HG02973 (cell line): Measurements from ENCODE around the gene LCE3C.
"Not testable (repeated sequence)": the region's sequence is repeated elsewhere in the genome, so short reads cannot be mapped to it uniquely, and the experiment has no call there.

ENCODE experiments used
- ATAC-seq: cut with Tn5 transposase; IDR thresholded peaks from one replicate; pipeline ENCODE4 v1.9.1; 2021; ENCODE audit warnings: moderate library complexity; ENCODE audit not compliant: unreplicated experiment

Gene LCE3C, protein sequence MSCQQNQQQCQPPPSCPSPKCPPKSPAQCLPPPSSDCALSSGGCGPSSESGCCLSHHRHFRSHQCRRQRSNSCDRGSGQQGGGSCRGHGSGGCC

DNA sequence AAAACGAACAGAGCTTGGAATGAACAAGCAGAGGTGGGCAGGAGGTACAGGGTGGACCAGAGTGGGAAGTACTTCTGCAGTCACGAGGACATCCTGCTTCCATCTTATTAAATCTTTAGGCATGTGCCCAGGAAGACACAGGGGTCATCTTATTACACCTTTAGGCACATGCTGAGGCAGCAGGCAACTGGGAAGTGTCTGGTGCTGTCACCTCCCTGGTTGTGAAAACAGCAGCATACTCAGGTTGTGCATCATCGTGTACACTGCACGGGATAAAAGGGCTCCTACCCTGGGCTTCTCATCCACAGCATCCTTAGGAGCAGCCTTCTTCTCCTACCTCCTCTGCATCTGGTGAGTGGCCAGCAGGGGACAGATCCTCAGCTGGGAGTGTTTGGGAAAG lies at the start of gene LCE3C:
TSS of gene LCE3C (plus strand) at position 301 of the 400 bp plus-strand sequence. CDS start 498 bp downstream, outside the sequence.
- ATAC-seq = no peak

DNA sequence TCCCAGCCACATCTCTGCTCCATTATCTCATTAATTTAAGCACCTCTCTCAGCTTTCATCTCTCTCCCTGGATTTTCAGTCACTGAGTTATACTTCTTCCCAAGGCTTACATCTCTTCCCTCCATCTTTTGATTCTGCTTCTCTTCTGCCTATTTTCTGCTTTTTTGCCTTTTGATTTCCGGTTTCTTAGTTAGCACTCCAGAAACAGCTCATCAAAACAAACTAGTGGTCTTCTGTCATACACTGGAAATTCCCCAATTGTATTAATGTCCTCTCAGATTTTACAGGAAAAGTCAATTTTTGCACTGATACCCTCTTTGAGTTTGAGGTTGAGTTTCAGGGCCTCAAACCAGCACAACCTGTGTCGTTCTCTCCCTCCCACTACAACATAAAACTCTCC lies 34.9 kb upstream of the LCE3C start:
- no peak for ATAC-seq

DNA sequence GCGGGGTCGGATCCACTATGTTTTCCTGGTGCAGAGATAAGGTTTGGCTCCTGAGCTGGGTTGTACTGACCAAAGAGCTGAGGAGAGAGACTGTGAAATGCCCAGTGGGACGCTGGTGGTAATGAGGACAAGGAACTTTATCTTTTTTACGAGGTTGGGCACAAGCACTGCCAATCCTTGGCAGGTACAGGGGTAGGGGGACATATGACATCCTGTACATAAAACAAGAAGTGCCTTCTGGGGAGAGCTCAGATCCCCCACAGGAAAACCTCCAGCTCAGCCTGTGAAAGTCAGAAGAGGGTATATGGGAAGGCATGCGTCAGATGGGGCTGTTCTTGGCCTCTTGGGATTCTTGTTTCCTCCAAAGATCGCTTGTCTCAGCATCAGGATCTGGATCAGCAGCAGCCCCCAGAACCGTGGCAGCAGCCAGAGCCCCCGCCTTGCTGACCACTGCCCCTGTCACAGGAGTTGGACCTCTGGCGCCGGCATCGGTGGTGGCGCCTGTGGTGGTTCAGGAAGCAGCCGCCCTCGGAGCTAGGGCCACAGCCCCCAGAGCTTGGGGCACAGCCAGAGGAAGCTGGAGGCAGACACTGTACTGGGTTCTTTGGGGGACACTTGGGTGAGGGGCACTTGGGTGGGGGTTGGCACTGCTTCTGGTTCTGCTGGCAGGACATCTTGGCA lies 34.4 kb upstream of the LCE3C start:
- ATAC-seq = no peak

DNA sequence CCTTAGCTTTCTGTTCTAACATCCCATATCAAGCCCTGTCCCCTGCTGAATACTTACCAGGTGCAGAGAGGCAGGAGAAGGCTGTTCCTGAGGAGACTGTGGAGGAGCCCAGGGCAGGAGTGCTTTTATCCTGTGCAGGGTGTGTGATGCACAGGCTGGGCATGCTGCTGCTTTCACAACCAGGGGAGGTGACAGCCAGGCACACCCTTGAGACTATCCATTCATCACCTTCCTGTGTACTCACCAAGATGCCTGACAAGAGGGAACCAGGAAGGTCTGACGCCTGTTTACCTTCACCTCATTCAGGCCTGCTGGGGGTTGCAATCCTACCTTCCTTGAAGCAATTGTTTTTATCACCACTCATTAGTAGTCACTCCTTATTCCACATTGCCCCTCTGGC lies 33.4 kb upstream of the LCE3C start, which contains the start of gene LCE3E:
TSS of gene LCE3E (minus strand) at position 100 of the 400 bp plus-strand sequence. CDS start 572 bp downstream, outside the sequence.
- no peak for ATAC-seq

DNA sequence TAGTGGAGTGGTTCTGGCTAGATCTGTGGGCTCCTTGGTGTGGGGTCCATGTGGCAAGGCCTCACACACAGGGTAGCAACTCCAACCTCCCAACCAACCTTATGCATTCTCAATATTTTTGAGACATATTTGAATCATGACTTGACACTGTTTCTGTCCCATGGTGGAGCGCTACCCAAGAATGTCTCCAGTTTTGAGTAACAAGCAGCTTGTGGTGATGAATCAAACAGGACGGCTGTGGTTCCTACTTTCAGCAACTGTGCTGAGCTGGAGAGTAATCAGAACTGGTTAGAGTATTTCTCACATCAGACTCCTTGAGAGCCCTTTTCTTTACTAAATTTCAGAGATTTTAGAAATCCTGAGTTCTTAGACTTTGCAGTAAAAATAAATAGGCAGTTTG lies 22.9 kb upstream of the LCE3C start:
- no peak for ATAC-seq

DNA sequence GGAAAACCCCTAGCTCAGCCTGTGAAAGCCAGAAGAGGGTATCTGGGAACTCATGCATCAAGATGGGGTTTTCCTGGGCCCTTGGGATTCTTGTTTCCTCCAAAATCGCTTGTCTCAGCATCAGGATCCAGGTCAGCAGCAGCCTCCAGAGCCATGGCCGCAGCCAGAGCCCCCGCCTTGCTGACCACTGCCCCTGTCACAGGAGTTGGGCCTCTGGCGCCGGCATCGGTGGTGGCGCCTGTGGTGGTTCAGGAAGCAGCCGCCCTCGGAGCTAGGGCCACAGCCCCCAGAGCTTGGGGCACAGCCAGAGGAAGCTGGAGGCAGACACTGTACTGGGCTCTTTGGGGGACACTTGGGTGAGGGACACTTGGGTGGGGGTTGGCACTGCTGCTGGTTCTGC lies 20.5 kb upstream of the LCE3C start:
- ATAC-seq = not testable (repeated sequence)

DNA sequence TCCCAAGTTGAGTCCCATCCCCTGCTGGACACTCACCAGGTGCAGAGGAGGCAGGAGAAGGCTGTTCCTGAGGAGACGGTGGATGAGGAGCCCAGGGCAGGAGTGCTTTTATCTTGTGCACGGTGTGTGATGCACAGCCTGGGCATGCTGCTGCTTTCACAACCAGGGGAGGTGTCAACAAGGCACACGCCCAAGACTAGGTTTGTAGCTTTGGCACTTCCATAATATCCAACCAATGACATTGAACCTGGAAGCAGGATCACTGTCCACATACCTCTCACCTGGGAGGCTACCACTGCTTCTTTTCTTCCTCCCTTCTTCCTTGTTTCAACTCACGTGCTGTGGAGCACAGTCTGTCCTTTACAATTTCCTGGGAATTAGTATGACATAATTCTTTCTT lies 19.6 kb upstream of the LCE3C start, which contains the start of gene LCE3D:
TSS of gene LCE3D (minus strand) at position 84 of the 400 bp plus-strand sequence. CDS start 580 bp downstream, outside the sequence.
- no peak for ATAC-seq

DNA sequence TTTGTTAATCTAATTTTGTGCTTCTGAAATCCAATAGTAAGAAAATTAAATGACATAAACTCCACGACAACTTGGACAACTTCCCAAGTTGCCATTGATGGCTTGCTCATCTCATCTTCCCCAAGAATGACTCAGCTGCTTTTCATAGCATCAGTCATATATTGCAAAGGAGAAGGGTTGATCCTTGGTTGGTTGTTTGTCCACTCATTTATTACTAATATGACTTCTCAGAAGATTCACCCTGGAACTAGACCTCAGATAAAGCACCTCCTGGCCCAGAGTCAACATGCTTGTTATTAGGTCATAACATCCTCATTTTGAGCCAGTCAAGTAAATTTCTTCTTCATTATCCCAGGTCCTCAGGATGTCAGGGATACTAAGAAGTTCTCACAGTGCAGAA lies 17.4 kb upstream of the LCE3C start:
- ATAC-seq = no peak

DNA sequence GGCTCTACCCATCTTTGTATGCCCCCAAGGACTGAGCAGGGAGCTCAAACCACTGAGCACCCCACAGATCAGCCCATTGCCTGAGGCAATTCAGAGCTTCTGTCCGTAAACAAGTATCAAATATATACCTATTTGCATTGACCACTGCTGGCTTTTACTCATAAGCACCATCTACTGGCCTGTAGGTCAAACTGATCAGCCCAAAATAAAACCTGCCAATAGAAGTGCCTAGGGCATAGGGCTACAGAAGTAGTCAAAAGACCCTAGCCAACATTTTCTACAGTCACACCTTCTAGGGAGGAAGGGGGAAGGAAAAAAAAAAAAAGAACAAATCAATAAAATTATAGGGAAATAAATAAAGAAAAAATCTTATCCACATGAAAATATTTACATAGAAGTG lies 14.4 kb upstream of the LCE3C start:
- no peak for ATAC-seq

DNA sequence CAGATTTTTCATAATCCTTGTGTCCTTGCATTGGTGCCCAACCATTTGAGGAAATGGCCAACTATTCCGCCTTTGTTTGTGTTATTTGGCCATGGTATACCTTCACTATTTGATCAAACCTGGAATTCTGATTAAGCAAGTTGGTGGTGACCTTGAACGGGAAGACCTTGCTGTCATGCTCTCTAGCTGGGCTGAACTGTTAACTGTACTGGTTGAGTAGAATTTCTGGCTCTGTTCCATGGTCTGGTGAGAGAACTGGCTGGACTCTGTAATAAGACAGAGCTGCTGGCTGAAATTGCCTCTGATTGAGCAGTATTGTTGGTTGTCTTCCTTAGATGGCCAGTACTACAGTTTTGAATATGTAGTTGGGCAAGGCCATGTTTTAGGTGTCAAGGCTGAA lies 3.0 kb upstream of the LCE3C start:
- no peak for ATAC-seq

DNA sequence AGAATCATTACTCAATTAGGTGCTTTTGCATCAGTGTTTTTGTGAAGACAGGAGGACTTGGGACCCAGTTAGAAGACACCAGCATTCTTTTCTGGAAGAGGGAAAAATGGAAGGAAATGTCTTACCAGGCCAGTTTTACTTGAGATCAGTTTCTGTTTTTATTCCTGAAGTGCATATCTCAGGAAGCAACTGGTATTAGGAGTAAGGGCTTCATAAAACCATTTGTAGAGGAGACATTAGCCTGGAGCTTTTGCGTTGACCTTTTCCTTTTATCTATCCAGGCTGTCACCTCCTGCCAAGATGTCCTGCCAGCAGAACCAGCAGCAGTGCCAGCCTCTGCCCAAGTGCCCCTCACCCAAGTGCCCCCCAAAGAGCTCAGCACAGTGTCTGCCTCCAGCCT lies 13.5 kb downstream of the LCE3C start, which contains the start of gene LCE3B:
TSS of gene LCE3B (plus strand) at position 301 of the 400 bp plus-strand sequence. CDS start at position 301, 0 bp downstream.
- ATAC-seq = no peak

DNA sequence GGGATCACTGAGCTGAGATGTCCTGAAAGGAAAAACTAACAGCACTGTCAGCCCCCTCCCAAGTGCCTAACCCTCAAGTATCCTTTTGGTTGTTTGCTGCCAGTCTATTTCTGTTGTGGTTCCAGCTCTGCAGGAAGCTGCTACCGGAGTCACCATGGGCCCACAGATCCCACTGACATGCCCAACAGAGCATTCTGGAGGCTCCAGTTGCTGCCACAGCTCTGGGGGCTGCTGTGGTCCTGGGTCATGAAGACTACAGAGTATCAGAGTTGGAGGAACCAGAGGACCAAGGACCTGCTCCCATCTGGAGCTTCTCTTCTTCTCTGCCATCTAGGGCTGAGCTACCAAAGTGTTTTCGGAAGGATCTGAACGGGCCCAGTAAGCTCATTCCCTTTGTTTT lies 22.0 kb downstream of the LCE3C start:
- ATAC-seq = no peak

DNA sequence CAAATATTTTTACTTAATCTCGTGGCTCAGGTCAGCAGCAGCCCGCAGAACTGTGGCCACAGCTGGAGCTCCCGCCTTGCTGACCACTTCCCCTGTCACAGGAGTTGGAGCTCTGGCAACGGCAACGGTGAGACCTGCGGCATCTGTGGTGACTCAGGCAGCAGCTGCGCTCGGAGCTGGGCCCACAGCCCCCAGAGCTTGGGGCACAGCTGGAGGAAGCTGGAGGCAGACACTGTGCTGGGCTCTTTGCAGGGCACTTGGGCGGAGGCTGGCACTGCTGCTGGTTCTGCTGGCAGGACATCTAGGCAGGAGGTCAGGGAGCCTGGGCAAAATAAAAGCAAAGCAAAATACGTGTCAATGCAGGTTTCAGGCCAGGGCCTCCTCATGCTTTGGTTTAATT lies 22.8 kb downstream of the LCE3C start, which contains the start of gene LCE3A:
TSS of gene LCE3A (minus strand) at position 301 of the 400 bp plus-strand sequence. CDS start at position 301, 0 bp downstream.
- ATAC-seq = no peak

DNA sequence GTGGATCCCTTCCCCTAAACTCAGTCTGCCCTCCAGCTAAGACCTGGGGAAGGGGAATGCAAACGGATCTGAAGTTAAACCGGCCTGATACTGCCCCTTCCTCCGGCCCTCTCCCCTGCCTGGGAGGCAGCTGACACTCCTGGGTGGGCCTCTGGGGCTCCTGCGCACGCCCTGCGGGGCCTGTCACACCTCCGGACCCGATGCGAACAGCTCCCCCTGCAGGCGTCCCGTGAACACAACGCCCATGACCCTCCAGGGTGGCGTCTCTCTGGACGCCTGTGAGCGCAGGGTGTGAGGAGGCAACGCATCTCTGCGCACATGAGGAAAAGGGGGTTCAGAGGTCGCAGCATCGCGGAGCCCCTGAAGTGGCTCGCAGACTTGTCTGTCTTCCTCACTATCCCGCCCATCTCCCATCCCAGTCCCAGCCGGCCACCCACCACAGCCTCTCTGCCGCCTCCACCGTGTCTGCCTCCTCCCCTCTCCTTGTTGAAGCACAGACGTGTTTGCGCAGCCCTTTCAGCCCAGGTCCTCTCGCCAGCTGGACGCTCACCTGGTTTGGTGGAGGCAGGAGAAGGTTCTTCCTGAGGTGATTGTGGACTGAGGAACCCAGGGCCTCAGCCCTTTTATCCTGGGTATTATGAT lies 23.3 kb downstream of the LCE3C start:
- no peak for ATAC-seq

DNA sequence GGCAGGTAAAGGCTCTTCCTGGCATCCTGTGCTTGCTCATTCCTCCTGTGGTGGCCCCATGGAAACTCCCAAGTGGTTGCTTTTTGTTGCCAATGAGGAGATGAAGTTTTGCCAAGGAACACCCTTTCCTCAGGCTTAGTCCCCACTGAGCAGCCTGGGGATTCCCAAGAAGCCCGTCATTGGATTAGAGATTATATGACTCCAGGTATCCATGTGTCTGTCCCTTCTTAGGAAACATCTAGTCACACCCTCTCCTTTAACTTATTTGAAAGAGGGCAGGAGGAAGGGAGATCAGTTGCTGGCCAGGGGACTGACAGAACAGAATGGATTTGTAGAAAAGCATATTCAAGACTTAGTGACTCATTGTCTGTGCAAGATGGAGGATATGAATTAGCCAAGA lies 26.7 kb downstream of the LCE3C start:
- ATAC-seq = no peak

DNA sequence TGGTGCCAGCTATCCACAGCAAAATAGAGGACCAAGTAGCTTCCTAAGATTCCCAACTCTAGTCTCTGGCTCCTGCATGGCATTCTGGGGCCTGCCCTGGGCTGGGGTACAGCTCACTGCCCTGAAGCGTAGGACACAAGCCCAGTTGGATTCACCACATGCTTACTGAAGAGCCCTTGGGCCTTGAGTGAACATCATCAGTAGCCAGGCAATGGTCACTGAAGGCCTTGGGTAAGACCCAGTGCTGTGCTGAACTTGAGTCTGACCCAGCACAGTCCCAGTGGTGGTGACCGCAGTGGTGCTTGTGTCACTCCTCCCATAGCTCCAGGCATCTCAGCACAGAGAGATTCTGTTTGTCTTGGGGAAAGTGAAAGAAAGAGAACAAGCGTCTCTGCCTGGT lies 30.6 kb downstream of the LCE3C start:
- ATAC-seq = no peak

DNA sequence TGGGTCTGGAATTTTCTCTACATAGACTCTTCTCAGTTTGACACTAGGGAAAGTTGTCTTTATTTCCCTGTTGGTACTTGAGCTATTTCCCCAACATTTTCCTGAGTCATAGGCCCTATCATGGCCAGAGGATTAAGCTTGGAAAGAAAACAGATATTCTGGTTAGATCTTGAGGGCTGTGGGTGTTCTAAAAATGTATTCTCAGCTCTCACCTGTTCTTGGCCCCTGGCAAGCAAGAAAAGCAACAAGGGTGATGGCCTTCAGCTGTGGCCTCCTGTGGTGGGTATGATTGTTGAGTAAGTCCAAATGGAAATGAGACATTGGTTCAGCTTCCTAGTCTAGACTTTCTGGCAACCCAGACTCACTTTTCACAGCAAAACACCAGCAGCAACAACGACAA lies 40.3 kb downstream of the LCE3C start:
- ATAC-seq = no peak

DNA sequence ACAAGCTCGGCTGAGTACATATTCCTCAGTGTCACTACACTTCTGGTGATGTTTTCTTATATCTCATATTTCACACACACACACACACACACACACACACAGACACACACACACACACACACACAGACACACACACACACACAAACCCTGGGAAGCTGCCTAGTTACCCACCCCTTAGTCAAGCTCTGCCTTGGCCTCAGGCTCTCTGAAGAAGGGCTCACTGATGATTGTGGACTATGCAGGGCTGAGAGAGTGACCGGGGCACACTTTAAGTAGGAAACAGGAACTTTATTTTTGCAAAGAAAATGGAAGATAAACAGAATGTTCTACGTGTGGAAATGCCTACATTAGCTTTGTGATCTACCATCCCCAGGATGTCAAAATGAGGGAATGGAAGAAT lies 43.9 kb downstream of the LCE3C start:
- no peak for ATAC-seq

DNA sequence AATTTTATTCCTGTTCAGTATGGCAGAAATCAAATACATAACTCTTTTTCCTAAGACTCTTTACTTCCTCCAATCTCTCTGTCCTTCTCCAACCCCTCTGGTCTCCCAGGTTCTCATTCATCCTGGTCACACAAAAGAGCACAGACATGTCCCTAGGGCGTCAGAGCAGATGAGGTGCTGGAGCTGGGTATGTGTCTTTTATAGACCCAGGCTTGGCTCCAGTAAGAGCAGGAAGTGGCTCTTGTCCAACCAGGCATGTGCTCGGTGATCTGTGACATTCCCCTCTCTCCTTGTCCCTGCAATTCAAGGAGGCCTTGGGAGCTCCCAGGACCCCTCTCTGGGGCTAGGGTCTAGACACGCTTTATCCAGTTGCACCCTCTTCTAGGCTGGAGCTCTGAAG lies 45.1 kb downstream of the LCE3C start:
- no peak for ATAC-seq

DNA sequence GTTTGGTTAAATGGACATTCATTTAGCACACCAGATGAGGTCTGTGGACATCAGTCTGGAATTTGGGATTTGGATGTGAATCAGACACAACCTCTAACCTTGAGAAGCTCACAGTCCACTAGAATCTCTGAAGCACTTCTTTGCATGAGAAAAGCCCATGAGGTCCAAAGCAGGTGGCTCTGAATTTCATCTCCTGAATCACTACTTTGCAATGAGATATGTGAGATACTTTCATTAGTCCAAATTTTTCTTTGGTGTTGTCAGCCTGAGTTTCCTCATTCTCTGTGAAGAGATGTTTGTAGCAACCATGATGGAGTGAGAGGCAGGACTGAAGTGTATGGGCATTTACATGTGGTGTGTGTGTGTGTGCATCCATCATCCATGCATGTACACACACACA lies 46.6 kb downstream of the LCE3C start:
- ATAC-seq = no peak
